Kidney (tissue), 14 donors: ENCODE results near the gene NSUN3. TPM values are rescaled to one million over a fixed set of nuclear protein-coding genes. Genes with fewer than 3 reads are reported as not detected.

ENCODE experiments used
- DNase-seq, 5 donors: peaks; one replicate each; pipeline ENCODE4 v3.0.0-alpha.2; 2013 to 2020
- FAIRE-seq: peaks from 2 replicates; lab custom pipeline; 2012; peaks lifted over from hg19 to GRCh38; lab: Jason Lieb, UNC
- H3K27ac ChIP-seq, 2 donors: one replicate each; pipeline ENCODE4 v1.7.0; 2013; ENCODE audit warnings: low read depth in 2 of 2, low read length in 2 of 2, inconsistent platforms in 1 of 2
- H3K27me3 ChIP-seq: one replicate; pipeline ENCODE4 v1.7.1; 2013; ENCODE audit warnings: low read length, inconsistent platforms; ENCODE audit not compliant: control insufficient read depth, insufficient read depth
- H3K36me3 ChIP-seq, 3 donors: one replicate each; pipeline versions ENCODE4 v1.7.0 to v1.7.1; 2013; ENCODE audit warnings: low read length in 3 of 3, control low read depth in 1 of 3, inconsistent platforms in 1 of 3; ENCODE audit not compliant: insufficient read depth in 3 of 3, control insufficient read depth in 2 of 3
- H3K4me1 ChIP-seq, 3 donors: one replicate each; pipeline versions ENCODE4 v1.7.0 to v1.7.1; 2013; ENCODE audit warnings: low read length in 3 of 3, inconsistent platforms in 1 of 3, low read depth in 1 of 3; ENCODE audit not compliant: control insufficient read depth in 2 of 3, insufficient read depth in 2 of 3
- H3K4me3 ChIP-seq, 3 donors: one replicate each; pipeline versions ENCODE4 v1.7.0 to v1.8.1; 2013; ENCODE audit warnings: low read length in 3 of 3, control low read depth in 1 of 3, inconsistent platforms in 1 of 3
- H3K9ac ChIP-seq, 3 donors: one replicate each; pipeline versions ENCODE4 v1.7.0 to v1.7.1; 2013; ENCODE audit warnings: low read length in 3 of 3, control low read depth in 1 of 3, inconsistent platforms in 1 of 3
- H3K9me3 ChIP-seq, 3 donors: one replicate each; pipeline versions ENCODE4 v1.7.0 to v1.7.1; 2013; ENCODE audit warnings: low read length in 3 of 3, control low read depth in 1 of 3, inconsistent platforms in 1 of 3; ENCODE audit not compliant: control insufficient read depth in 2 of 3, insufficient read depth in 1 of 3
- intact Hi-C: fragments of 100-400 bp; cut with DNase I; formaldehyde crosslinking; loops from one replicate; pipeline ENCODE4 v1.11.1; 2022
- polyA plus RNA-seq: library from polyadenylated mRNA; stranded (reverse); fragments of 350-450 nt; fragmentation: Illumina TruSeq; extraction: RNeasy Lipid Tissue Mini Kit (QIAGEN cat#74804); gene quantifications from one replicate; pipeline ENCODE4 v1.2.3, GENCODE V29; 2014; ENCODE audit warnings: low read depth, low replicate concordance; ENCODE audit not compliant: insufficient read depth
- total RNA-seq: library from RNA; stranded (reverse); fragmentation: NEBNext Ultra II Directional; extraction: Animal tissue kit (Norgen Biotek cat#: 25700); gene quantifications from one replicate; pipeline ENCODE4 v1.2.1, GENCODE V29; 2021
- TF ChIP-seq, protein P1 (sequence below): IDR thresholded peaks from 3 replicates; pipeline ENCODE4 v1.5.1; 2012; ENCODE audit warnings: mild to moderate bottlenecking, moderate library complexity, borderline replicate concordance; ENCODE audit not compliant: insufficient read depth; ENCODE audit errors: extremely low read depth
- donor health status: control.
- donor health status: control.
- donor health status: control.
- donor health status: control.
- donor health status: control.
- donor health status: DM: yes; HTN: yes; CAD: no.
- donor health status: Normal renal cell carcinoma (clear cell type).

Gene NSUN3
- total and polyA plus RNA-seq, 2 donors from 2014 or later, result 6.5 to 16.3 TPM

- Histone ChIP-seq H3K27ac (no peak overlapping the region), H3K36me3 (no peaks in the 10 kb centered on the region), H3K9ac (no peak overlapping the region), H3K4me1 (no peaks in the 10 kb centered on the region), H3K4me3 (no peak overlapping the region), H3K9me3 (no peaks in the 10 kb centered on the region), H3K27me3 (no peaks in the 10 kb centered on the region)
- TF ChIP-seq, protein P1, sequence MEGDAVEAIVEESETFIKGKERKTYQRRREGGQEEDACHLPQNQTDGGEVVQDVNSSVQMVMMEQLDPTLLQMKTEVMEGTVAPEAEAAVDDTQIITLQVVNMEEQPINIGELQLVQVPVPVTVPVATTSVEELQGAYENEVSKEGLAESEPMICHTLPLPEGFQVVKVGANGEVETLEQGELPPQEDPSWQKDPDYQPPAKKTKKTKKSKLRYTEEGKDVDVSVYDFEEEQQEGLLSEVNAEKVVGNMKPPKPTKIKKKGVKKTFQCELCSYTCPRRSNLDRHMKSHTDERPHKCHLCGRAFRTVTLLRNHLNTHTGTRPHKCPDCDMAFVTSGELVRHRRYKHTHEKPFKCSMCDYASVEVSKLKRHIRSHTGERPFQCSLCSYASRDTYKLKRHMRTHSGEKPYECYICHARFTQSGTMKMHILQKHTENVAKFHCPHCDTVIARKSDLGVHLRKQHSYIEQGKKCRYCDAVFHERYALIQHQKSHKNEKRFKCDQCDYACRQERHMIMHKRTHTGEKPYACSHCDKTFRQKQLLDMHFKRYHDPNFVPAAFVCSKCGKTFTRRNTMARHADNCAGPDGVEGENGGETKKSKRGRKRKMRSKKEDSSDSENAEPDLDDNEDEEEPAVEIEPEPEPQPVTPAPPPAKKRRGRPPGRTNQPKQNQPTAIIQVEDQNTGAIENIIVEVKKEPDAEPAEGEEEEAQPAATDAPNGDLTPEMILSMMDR, result no peak
- FAIRE-seq (no peak), DNase-seq (no peak)
- intact Hi-C loops, result no loop called here
Measured at GRCh38 chr3:94046533-94046932, 16.3 kb upstream of the NSUN3 start.

- DNase-seq (no peak), FAIRE-seq (no peak)
- no peak overlapping the region for H3K4me3 ChIP-seq
- H3K36me3 ChIP-seq, result no peaks in the 10 kb centered on the region
- TF ChIP-seq, protein P1, result no peak
- no peaks in the 10 kb centered on the region for H3K27me3 ChIP-seq
- no peaks in the 10 kb centered on the region for H3K4me1 ChIP-seq
- no peak overlapping the region for H3K27ac ChIP-seq
- no peak overlapping the region for H3K9ac ChIP-seq
- H3K9me3 ChIP-seq, result no peaks in the 10 kb centered on the region
- intact Hi-C loops, result no loop called here
Measured at GRCh38 chr3:94049267-94049666, 13.6 kb upstream of the NSUN3 start.

DNA sequence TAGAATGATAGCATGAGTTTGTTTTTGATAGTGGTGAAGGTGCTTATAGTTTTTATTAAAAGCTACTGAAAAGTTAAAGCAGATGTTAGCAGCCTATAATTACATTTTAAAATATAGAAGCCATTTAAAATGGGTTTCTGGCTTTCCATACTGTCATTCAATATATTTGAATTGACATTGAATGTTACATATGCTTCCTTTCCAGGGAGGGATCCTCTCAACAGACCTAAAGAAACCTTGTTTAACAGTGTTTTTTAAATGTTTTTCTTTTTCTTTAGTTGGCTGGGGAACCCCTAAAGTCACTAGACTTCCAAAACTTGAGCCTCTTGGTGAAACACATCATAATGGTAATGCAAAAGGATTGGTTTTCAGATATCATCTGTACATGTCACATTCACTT is 12.3 kb upstream of the NSUN3 start:
- no peak for FAIRE-seq
- Histone ChIP-seq H3K36me3 (no peaks in the 10 kb centered on the region), H3K4me1 (no peaks in the 10 kb centered on the region), H3K9ac (no peak overlapping the region), H3K27me3 (no peaks in the 10 kb centered on the region), H3K4me3 (no peak overlapping the region), H3K27ac (no peak overlapping the region), H3K9me3 (no peaks in the 10 kb centered on the region)
- TF ChIP-seq, protein P1, result no peak
- DNase-seq, result no peak
- intact Hi-C loops, result no loop called here

DNA sequence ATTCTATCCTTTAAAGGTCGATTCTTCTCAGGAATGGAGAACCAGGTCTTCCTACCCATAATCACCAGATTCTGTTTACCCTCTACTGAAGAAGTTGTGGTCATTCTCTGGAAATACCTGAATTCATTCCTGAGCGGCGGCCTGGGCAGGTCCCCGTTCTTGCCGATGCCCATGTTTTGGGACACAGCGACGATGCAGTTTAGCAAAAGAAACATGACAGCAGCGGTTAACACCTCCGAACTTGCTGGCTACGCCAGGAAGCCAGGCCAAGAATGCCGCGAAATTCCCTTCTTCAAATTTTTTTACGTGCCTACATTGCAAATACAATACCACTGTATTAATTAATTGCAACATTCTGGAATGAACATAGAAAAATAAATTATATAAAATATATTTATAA is 1.6 kb upstream of the NSUN3 start:
- no peak overlapping the region for H3K9ac ChIP-seq
- H3K4me1 ChIP-seq, result peaks cover 0 to 4% (median 3%) of the 10 kb centered on the region in 3 donors
- no peak overlapping the region for H3K27ac ChIP-seq
- no peaks in the 10 kb centered on the region for H3K36me3 ChIP-seq
- FAIRE-seq (no peak), DNase-seq (no peak)
- intact Hi-C loops, result no loop called here
- H3K4me3 ChIP-seq, result no peak overlapping the region
- no peaks in the 10 kb centered on the region for H3K9me3 ChIP-seq
- TF ChIP-seq, protein P1, result no peak
- no peaks in the 10 kb centered on the region for H3K27me3 ChIP-seq
